K562 (cell line): ENCODE data around the gene PITPNB. TPM values are rescaled to one million over a fixed set of nuclear protein-coding genes. Genes with fewer than 3 reads are reported as not detected.

ENCODE experiments used
- ATAC-seq: fragments of 200-7000 bp; cut with Tn5 transposase; 3 replicates; pipeline ENCODE4 v1.9.1; 2020; ENCODE audit warnings: moderate library complexity
- BruUV-seq: library from RNA; stranded (reverse); fragments of 400-500 nt; replicated peaks from 2 replicates; lab custom pipeline; 2021; lab: Mats Ljungman, UMichigan
- CTCF ChIA-PET: fragments of 300-600 bp; formaldehyde crosslinking; extraction: SDS; loops from one replicate; lab custom pipeline; 2021; ENCODE audit warnings: low intra/inter-chr PET ratio; lab: Yijun Ruan, JAX
- POLR2A ChIA-PET: fragments of 300-600, 350-650 bp; sonication (Branson Sonifier 250); formaldehyde crosslinking; extraction: SDS; loops from one replicate; lab custom pipeline; 2021; ENCODE audit warnings: antibody characterized with exemption, inconsistent platforms; lab: Yijun Ruan, JAX
- DNase-seq, 4 experiments: peaks; one replicate each; pipeline versions ENCODE4 v3.0.0 to v3.0.0-alpha.2; 2011 to 2018; ENCODE audit warnings: low spot score in 3 of 4, mixed read lengths in 3 of 4; ENCODE audit errors: extremely low read depth in 1 of 4
- FAIRE-seq: peaks from 2 replicates; lab custom pipeline; 2011; peaks lifted over from hg19 to GRCh38; lab: Jason Lieb, UNC
- H2AFZ ChIP-seq: 2 replicates; pipeline ENCODE4 v1.6.0; 2011; ENCODE audit warnings: low read depth, low read length, control low read depth, inconsistent platforms
- H3K27ac ChIP-seq: fragments of 200-600 bp; 3 replicates; pipeline ENCODE4 v1.8.0; 2011; ENCODE audit warnings: low read depth, mild to moderate bottlenecking, control low read depth, inconsistent platforms, low read length, moderate library complexity, mixed read lengths; ENCODE audit errors: extremely low read depth
- H3K27me3 ChIP-seq, 2 experiments: fragments of 300-600 bp in 1 of 2; 2 replicates in 1 of 2; 3 replicates in 1 of 2; pipeline versions ENCODE4 v1.6.0 to v1.8.0; 2011; ENCODE audit warnings: inconsistent platforms in 2 of 2, low read length in 2 of 2, mild to moderate bottlenecking in 1 of 2, mixed read lengths in 1 of 2, moderate library complexity in 1 of 2; ENCODE audit not compliant: control insufficient read depth in 2 of 2, insufficient read depth in 2 of 2
- H3K36me3 ChIP-seq: fragments of 300-600 bp; 3 replicates; pipeline ENCODE4 v1.8.0; 2011; ENCODE audit warnings: mild to moderate bottlenecking, low read length, inconsistent platforms; ENCODE audit not compliant: control insufficient read depth, insufficient read depth
- H3K4me1 ChIP-seq, 2 experiments: fragments of 200-600 bp in 1 of 2; replicated peaks in 1 of 2; 2 replicates in 1 of 2; 3 replicates in 1 of 2; pipeline versions ENCODE4 v1.5.1 to v1.8.0; 2011; ENCODE audit warnings: inconsistent platforms in 2 of 2, low read length in 2 of 2, mild to moderate bottlenecking in 1 of 2, mixed read lengths in 1 of 2, moderate library complexity in 1 of 2; ENCODE audit not compliant: control insufficient read depth in 2 of 2, insufficient read depth in 2 of 2
- H3K4me2 ChIP-seq: 2 replicates; pipeline ENCODE4 v1.6.1; 2011; ENCODE audit warnings: low read length, control low read depth, inconsistent platforms, mixed read lengths; ENCODE audit not compliant: insufficient read depth
- H3K4me3 ChIP-seq: fragments of 200-600 bp; sonication (generic), shearing (Covaris generic); 2 replicates; pipeline ENCODE4 v1.5.1; 2016; ENCODE audit warnings: control low read depth, inconsistent platforms
- H3K79me2 ChIP-seq: fragments of 200-600 bp; 3 replicates; pipeline ENCODE4 v1.8.0; 2011; ENCODE audit warnings: low read length, inconsistent platforms; ENCODE audit not compliant: control insufficient read depth, insufficient read depth
- H3K9ac ChIP-seq, 2 experiments: 2 replicates each; pipeline versions ENCODE4 v1.6.0 to v1.6.1; 2011; ENCODE audit warnings: low read depth in 2 of 2, low read length in 2 of 2, control low read depth in 1 of 2, inconsistent platforms in 1 of 2, mild to moderate bottlenecking in 1 of 2, mixed read lengths in 1 of 2; ENCODE audit not compliant: insufficient read depth in 1 of 2
- H3K9me1 ChIP-seq: one replicate; pipeline ENCODE4 v1.6.0; 2011; ENCODE audit warnings: inconsistent platforms, mild to moderate bottlenecking, low read length, moderate library complexity; ENCODE audit not compliant: control insufficient read depth, insufficient read depth
- H3K9me3 ChIP-seq: replicated peaks from 2 replicates; pipeline ENCODE4 v1.5.1; 2011; ENCODE audit warnings: low read depth, low read length, inconsistent platforms; ENCODE audit not compliant: control insufficient read depth, insufficient read depth
- H4K20me1 ChIP-seq: replicated peaks from 2 replicates; pipeline ENCODE4 v1.6.1; 2011; ENCODE audit warnings: low read length, inconsistent platforms, mixed read lengths; ENCODE audit not compliant: control insufficient read depth, insufficient read depth
- CBX3 ChIP-seq, 2 experiments: IDR thresholded peaks; 1 replicate in 1 of 2; 2 replicates in 1 of 2; pipeline ENCODE4 v1.6.1; 2012; ENCODE audit warnings: inconsistent platforms in 2 of 2, low read length in 2 of 2, borderline replicate concordance in 1 of 2, control low read depth in 1 of 2
- CEBPB ChIP-seq: fragments of 450-650 bp; IDR thresholded peaks from 2 replicates; pipeline ENCODE4 v1.6.1; 2016; ENCODE audit warnings: missing genetic modification characterization, missing compliant biosample characterization
- CHCHD3 ChIP-seq: fragments of 250-450 bp; sonication (Bioruptor Pico); IDR thresholded peaks from 2 replicates; pipeline ENCODE4 v2.1.2; 2022; ENCODE audit warnings: mild to moderate bottlenecking
- EZH2 ChIP-seq: IDR thresholded peaks from 2 replicates; pipeline ENCODE4 v1.6.1; 2012; ENCODE audit warnings: low read depth, mild to moderate bottlenecking, inconsistent platforms, low read length, borderline replicate concordance
- FOXP1 ChIP-seq: sonication (generic); formaldehyde crosslinking; IDR thresholded peaks from 2 replicates; pipeline ENCODE4 v1.8.0; 2022; ENCODE audit warnings: mild to moderate bottlenecking, missing genetic modification reagents
- HNRNPLL ChIP-seq: fragments of 200-400 bp; formaldehyde crosslinking; IDR thresholded peaks from 2 replicates; pipeline ENCODE4 v1.6.1; 2017; ENCODE audit warnings: low read length, low read depth, mild to moderate bottlenecking; ENCODE audit not compliant: poor library complexity, severe bottlenecking
- KLF10 ChIP-seq: fragments of 250-450 bp; sonication (Bioruptor Pico); IDR thresholded peaks from 2 replicates; pipeline ENCODE4 v1.6.1; 2021; ENCODE audit warnings: matching md5 sums
- MYC ChIP-seq, 2 experiments: fragments of 250-450 bp in 1 of 2; sonication (Bioruptor Pico) in 1 of 2; IDR thresholded peaks; 2 replicates each; pipeline versions ENCODE4 v1.5.1 to v1.6.1; 2012 to 2021; ENCODE audit warnings: low read depth in 2 of 2, borderline replicate concordance in 1 of 2, improper control_type of control experiment in 1 of 2, low read length in 1 of 2, mild to moderate bottlenecking in 1 of 2, moderate library complexity in 1 of 2
- WGBS: fragments of 100-300 bp; shearing (Covaris generic); methylation state at CpG from one replicate; pipeline ENCODE4 v1.1.6; 2016; ENCODE audit warnings: low coverage, mixed read lengths; ENCODE audit not compliant: insufficient coverage; ENCODE audit errors: missing lambda C conversion rate; 5-methylcytosine and 5-hydroxymethylcytosine counted together
- in situ Hi-C: fragments of 300-500 bp; cut with MboI; formaldehyde crosslinking; loops from 4 replicates; pipeline ENCODE4 v1.15.0; 2018; ENCODE audit warnings: inconsistent platforms, mixed read lengths
- intact Hi-C: fragments of 100-400 bp; cut with micrococcal nuclease; formaldehyde crosslinking; loops from 2 replicates; pipeline ENCODE4 v1.14.2; 2022
- polyA plus RNA-seq, 8 experiments: library from polyadenylated mRNA; depleted of rRNA in 4 of 8; stranded (reverse) in 5 of 8; unstranded in 3 of 8; fragments of >200 nt; fragmentation: Nextera tagmentation in 2 of 8; fragmentation: Illumina TruSeq in 1 of 8; extraction: Ambion mirVana in 2 of 8; extraction: Trizol in 1 of 8; gene quantifications; 2 replicates each; pipeline versions ENCODE4 v1.2.1 to v1.2.3, GENCODE V29; 2011 to 2014; ENCODE audit warnings: inconsistent platforms in 1 of 8, missing spikeins in 1 of 8
- total RNA-seq, 7 experiments: library from RNA; depleted of rRNA in 6 of 7; stranded (reverse); fragments of >200 nt in 6 of 7; fragmentation: Illumina TruSeq in 2 of 7; extraction: Trizol in 2 of 7; gene quantifications; 2 replicates each; pipeline versions ENCODE4 v1.2.1 to v1.2.3, GENCODE V29; 2011 to 2021; ENCODE audit warnings: low replicate concordance in 1 of 7
- TF ChIP-seq, protein P1 (sequence below), 2 experiments: IDR thresholded peaks; 2 replicates each; pipeline ENCODE4 v1.6.1; 2011; ENCODE audit warnings: borderline replicate concordance in 1 of 2, control low read depth in 1 of 2, low read depth in 1 of 2, low read length in 1 of 2, mild to moderate bottlenecking in 1 of 2, mixed read lengths in 1 of 2, moderate library complexity in 1 of 2; ENCODE audit not compliant: insufficient read depth in 1 of 2, insufficient read length in 1 of 2, poor library complexity in 1 of 2, severe bottlenecking in 1 of 2; ENCODE audit errors: extremely low read depth in 1 of 2
- TF ChIP-seq, protein P2 (sequence below): fragments of 450-650 bp; IDR thresholded peaks from one replicate; pipeline ENCODE4 v1.6.1; 2018; ENCODE audit warnings: mild to moderate bottlenecking, moderate library complexity; ENCODE audit not compliant: partially characterized antibody
- TF ChIP-seq, protein P3 (sequence below), 2 experiments: fragments of 200-800 bp in 1 of 2; sonication (Bioruptor generic) in 1 of 2; sonication (generic) in 1 of 2; formaldehyde crosslinking in 1 of 2; IDR thresholded peaks in 1 of 2; conservative IDR thresholded peaks in 1 of 2; 2 replicates each; pipeline versions ENCODE4 v1.5.0 to v1.6.1; 2016 to 2020; ENCODE audit warnings: missing compliant biosample characterization in 1 of 2, missing genetic modification characterization in 1 of 2, missing genetic modification reagents in 1 of 2
- TF ChIP-seq, protein P4 (sequence below): fragments of 250-450 bp; sonication (Bioruptor Pico); IDR thresholded peaks from 2 replicates; pipeline ENCODE4 v1.8.0; 2022; ENCODE audit warnings: inconsistent platforms, mild to moderate bottlenecking, moderate library complexity, borderline replicate concordance

The PITPNB gene
- total and polyA plus RNA-seq, 9 of the 15 experiments (the other 6 are each of a cell fraction or from before 2014, with no cell fraction given) = 13.1 to 52.4 (median 34.7) TPM

DNA sequence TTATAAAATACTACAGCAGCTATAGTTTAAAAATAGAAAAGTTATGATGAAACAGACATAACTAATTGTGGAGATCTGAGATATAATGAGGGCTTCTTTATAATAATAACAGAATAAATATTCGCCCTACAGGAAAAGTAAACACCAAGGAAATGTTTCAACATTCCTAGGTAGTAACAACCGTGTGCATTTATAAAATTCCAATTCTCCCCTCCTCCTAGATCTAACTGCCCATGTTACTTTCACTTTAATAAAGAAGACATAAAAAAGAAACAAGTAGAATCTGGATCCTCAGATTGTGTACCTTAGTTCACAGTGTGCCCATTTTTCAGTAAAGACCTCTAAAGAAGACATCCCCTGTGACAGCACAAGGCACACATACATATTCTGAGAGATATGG is 59.7 kb downstream of the PITPNB start:
- H3K9me1 ChIP-seq = no peaks in the 10 kb centered on the region
- H3K27ac ChIP-seq = no peak overlapping the region
- H3K79me2 ChIP-seq = no peaks in the 10 kb centered on the region
- TF ChIP-seq, protein P1, sequence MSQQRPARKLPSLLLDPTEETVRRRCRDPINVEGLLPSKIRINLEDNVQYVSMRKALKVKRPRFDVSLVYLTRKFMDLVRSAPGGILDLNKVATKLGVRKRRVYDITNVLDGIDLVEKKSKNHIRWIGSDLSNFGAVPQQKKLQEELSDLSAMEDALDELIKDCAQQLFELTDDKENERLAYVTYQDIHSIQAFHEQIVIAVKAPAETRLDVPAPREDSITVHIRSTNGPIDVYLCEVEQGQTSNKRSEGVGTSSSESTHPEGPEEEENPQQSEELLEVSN (IDR thresholded peaks at IDR 0.05; ENCODE audit: borderline replicate concordance in 1 of 2, extremely low read depth in 1 of 2, insufficient read depth in 1 of 2, insufficient read length in 1 of 2, low read depth in 1 of 2, low read length in 1 of 2, poor library complexity in 1 of 2, severe bottlenecking in 1 of 2) = no peak
- TF ChIP-seq CHCHD3 (CRISPR knock-in tag) = no peak
- no peak for TF ChIP-seq KLF10 (CRISPR knock-in tag)
- no peak for TF ChIP-seq FOXP1 (CRISPR knock-in tag)
- TF ChIP-seq CBX3 (IDR thresholded peaks at IDR 0.05; ENCODE audit: borderline replicate concordance in 1 of 2, low read length in 2 of 2) = no peak
- TF ChIP-seq, protein P2, sequence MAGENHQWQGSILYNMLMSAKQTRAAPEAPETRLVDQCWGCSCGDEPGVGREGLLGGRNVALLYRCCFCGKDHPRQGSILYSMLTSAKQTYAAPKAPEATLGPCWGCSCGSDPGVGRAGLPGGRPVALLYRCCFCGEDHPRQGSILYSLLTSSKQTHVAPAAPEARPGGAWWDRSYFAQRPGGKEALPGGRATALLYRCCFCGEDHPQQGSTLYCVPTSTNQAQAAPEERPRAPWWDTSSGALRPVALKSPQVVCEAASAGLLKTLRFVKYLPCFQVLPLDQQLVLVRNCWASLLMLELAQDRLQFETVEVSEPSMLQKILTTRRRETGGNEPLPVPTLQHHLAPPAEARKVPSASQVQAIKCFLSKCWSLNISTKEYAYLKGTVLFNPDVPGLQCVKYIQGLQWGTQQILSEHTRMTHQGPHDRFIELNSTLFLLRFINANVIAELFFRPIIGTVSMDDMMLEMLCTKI = no peak
- TF ChIP-seq, protein P3, sequence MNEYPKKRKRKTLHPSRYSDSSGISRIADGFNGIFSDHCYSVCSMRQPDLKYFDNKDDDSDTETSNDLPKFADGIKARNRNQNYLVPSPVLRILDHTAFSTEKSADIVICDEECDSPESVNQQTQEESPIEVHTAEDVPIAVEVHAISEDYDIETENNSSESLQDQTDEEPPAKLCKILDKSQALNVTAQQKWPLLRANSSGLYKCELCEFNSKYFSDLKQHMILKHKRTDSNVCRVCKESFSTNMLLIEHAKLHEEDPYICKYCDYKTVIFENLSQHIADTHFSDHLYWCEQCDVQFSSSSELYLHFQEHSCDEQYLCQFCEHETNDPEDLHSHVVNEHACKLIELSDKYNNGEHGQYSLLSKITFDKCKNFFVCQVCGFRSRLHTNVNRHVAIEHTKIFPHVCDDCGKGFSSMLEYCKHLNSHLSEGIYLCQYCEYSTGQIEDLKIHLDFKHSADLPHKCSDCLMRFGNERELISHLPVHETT (CRISPR knock-in tag; conservative IDR thresholded peaks at IDR 0.05 in 1 of 2, IDR thresholded peaks at IDR 0.05 in 1 of 2) = no peak
- TF ChIP-seq CEBPB (tag) = no peak
- TF ChIP-seq, protein P4, sequence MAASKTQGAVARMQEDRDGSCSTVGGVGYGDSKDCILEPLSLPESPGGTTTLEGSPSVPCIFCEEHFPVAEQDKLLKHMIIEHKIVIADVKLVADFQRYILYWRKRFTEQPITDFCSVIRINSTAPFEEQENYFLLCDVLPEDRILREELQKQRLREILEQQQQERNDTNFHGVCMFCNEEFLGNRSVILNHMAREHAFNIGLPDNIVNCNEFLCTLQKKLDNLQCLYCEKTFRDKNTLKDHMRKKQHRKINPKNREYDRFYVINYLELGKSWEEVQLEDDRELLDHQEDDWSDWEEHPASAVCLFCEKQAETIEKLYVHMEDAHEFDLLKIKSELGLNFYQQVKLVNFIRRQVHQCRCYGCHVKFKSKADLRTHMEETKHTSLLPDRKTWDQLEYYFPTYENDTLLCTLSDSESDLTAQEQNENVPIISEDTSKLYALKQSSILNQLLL (CRISPR knock-in tag) = no peak
- no peak for TF ChIP-seq MYC (IDR thresholded peaks at IDR 0.05; ENCODE audit: low read depth, low read length)
- no peak for TF ChIP-seq MYC (CRISPR knock-in tag; IDR thresholded peaks at IDR 0.05; ENCODE audit: borderline replicate concordance, low read depth)
- no peak for TF ChIP-seq EZH2
- TF ChIP-seq HNRNPLL = no peak
- TF ChIP-seq, all 486 proteins: peak for 0
- intact Hi-C loops (no loop called here), in situ Hi-C loops (no loop called here)
- Histone ChIP-seq H3K4me1 (no peaks in the 10 kb centered on the region), H3K9ac (no peak overlapping the region), H3K4me2 (no peak overlapping the region), H4K20me1 (no peaks in the 10 kb centered on the region), H3K9me3 (no peaks in the 10 kb centered on the region), H3K4me3 (no peak overlapping the region), H3K27me3 (no peaks in the 10 kb centered on the region), H2AFZ (no peak overlapping the region), H3K36me3 (peaks cover 85% of the 10 kb centered on the region)
- ChIA-PET POLR2A (no interaction called here), CTCF (no interaction called here)
- no peak for ATAC-seq
- WGBS = 83% methylated on average over 2 of the region's 2 CpGs
- FAIRE-seq = no peak
- DNase-seq = no peak
- BruUV-seq = no TSS peak
